ENCODE results near the gene PRR16.
"Not testable (repeated sequence)": the region's sequence is repeated elsewhere in the genome, so short reads cannot be mapped to it uniquely, and the experiment has no call there.

Gene PRR16

GRCh38 chr5:120655828-120656435 is 191.8 kb downstream of the PRR16 start:
- DNase-seq (ENCODE audit: low read depth): no peak

DNA sequence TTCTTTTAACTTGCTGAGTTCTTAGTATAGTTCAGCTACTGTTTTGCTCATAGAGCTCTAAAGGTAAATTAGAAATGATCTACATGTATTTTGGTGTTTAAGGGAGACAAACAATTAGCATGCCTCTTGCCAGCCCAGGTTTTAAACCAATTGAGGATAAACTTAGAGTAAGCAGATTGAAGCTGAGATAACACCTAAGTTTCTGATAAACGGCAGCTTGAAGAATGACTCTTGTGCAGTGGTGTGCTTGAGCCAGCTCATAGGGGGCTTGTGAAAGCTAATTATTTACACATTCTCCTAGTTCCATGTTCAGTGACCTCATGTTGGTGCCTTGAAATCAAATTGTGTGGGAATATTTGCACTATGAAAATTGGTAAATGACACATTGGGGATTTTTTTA is 193.0 kb downstream of the PRR16 start:
- no peak for DNase-seq (ENCODE audit: low read depth)

DNA sequence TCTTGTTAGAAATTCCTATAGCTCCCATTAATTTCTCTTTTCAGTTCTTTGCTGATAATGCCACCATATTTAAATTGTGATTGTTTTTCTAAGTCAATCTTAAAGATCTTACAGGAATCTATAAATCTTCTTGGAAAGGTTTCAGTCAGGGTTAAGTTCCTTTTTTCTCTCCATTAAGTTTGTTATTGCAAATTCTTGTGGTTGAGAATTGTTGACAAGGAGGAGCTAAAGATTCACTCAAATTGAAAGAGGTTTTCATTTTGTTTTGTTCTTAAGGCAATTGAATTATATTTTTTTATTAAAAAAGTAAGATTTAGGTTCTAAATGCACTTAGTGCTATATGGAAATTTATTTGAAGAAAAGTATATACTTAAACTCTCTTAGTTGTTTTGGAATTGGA is 213.4 kb downstream of the PRR16 start:
- DNase-seq (ENCODE audit: low read depth): no peak

DNA sequence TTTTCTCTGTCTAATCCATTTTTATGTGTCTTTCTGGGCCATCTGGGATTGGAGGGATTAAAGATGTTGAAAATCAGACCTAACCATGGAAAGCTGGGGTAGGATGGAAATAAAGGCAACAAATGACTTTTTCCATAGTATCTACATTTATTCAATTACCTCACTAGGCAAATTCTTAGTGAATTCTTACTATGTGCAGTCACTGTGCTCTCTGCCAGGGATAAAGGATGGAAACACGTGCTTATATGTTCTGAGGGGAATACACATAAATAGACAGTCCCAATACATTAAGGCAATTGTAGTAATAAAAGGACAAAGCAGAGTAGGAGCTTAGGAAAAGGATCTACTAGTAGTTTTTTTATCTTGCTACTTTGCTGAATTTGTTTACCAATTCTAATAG is 214.2 kb downstream of the PRR16 start:
- DNase-seq (ENCODE audit: low read depth): no peak

- no peak for DNase-seq (ENCODE audit: low read depth)
Observed at GRCh38 chr5:120682851-120683250, 218.8 kb downstream of the PRR16 start.

GRCh38 chr5:120683580-120683979 is 219.5 kb downstream of the PRR16 start:
- DNase-seq (ENCODE audit: low read depth): no peak

- DNase-seq (ENCODE audit: low read depth): no peak
Observed at GRCh38 chr5:120684213-120684612, 220.1 kb downstream of the PRR16 start.

- no peak for DNase-seq (ENCODE audit: low read depth)
Observed at GRCh38 chr5:120684749-120685415, 220.8 kb downstream of the PRR16 start.

GRCh38 chr5:120690621-120691407 is 226.7 kb downstream of the PRR16 start:
- no peak for DNase-seq (ENCODE audit: low read depth)

- DNase-seq (ENCODE audit: low read depth): no peak
Observed at GRCh38 chr5:120692325-120692724, 228.2 kb downstream of the PRR16 start.

- no peak for DNase-seq (ENCODE audit: low read depth)
Observed at GRCh38 chr5:120695368-120695880, 231.3 kb downstream of the PRR16 start.

DNA sequence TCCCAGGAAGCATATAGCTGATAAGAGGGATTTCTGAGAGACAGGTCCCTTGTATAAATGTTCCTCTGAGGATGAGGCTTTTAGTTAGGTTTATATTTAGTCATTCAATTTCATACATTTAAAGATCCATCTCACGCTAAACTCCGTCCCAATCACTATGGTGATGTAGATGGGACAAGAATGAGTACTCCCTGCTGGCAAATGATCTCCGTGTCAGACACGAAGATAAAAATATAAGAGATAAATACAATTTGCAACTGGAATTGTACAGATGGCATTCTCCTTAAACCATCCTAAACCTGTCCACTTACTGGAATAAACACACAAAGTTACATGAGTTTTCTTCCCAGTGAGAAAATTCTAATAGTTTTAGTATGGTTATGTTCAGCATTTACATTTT is 233.0 kb downstream of the PRR16 start:
- DNase-seq (ENCODE audit: low read depth): no peak

DNA sequence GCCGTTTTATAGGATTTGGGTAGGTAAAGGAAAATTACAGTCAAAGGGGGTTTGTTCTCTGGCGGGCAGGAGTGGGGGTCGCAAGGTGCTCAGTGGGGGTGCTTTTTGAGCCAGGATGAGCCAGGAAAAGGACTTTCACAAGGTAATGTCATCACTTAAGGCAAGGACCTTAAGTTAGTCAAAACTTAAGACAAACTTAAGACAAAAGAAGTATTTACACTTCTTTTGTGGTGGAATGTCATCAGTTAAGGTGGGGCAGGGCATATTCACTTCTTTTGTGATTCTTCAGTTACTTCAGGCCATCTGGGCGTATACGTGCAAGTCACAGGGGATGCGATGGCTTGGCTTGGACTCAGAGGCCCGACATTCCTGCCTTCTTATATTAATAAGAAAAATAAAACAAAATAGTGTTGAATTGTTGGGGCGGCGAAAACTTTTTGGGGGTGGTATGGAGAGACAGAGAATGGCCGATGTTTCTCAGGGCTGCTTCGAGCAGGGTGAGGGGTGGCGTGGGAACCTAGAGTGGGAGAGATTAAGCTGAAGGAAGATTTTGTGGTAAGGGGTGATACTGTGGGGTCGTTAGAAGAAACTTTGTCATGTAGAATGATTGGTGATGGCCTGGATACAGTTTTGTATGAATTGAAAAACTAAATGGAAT is 233.7 kb downstream of the PRR16 start:
- not testable (repeated sequence) for DNase-seq (ENCODE audit: low read depth)

GRCh38 chr5:120700653-120701052 is 236.6 kb downstream of the PRR16 start:
- DNase-seq (ENCODE audit: low read depth): not testable (repeated sequence)

GRCh38 chr5:120702817-120703538 is 238.9 kb downstream of the PRR16 start:
- not testable (repeated sequence) for DNase-seq (ENCODE audit: low read depth)

- no peak for DNase-seq (ENCODE audit: low read depth)
Observed at GRCh38 chr5:120703918-120704587, 240.0 kb downstream of the PRR16 start.

- DNase-seq (ENCODE audit: low read depth): no peak
Observed at GRCh38 chr5:120706877-120707276, 242.8 kb downstream of the PRR16 start.

DNA sequence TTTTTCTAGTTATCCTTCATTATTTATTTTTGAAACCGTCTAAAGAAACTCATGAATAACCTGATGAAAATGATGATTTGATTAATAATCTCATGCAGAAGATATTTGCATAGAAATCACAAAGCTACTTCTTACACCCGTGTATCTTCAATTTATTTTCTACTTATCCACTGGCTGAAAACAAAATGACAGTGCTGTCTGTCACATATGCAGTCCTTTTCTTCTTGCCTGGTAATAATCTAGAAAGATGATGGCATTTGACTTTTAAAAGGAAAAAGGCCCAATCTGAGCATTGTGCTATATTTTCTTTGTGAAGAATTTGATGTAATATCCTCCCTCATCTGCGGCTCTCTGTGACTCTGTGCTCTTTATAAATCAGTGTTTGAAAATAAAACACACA is 253.3 kb downstream of the PRR16 start:
- no peak for DNase-seq (ENCODE audit: low read depth)

DNA sequence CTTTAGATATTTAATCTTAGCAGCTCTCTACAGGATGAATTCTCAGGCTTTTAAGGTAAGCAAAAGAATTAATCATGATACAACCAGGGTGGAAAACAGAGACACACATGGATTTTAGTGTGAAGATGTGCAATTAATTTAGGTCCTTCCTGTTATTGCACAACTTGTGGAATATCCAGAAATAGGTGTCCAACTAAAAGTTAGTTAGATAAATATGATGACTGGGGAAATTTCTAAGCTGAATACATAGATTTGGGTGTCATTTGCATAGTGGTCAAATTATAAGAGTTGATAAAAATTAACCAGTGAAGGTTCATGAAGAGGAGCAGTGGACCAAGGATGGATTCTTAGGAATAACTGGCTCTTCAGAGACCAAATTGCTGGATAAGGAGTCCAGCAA is 266.1 kb downstream of the PRR16 start:
- DNase-seq (ENCODE audit: low read depth): no peak

GRCh38 chr5:120734033-120734432 is 269.9 kb downstream of the PRR16 start:
- no peak for DNase-seq (ENCODE audit: low read depth)

DNA sequence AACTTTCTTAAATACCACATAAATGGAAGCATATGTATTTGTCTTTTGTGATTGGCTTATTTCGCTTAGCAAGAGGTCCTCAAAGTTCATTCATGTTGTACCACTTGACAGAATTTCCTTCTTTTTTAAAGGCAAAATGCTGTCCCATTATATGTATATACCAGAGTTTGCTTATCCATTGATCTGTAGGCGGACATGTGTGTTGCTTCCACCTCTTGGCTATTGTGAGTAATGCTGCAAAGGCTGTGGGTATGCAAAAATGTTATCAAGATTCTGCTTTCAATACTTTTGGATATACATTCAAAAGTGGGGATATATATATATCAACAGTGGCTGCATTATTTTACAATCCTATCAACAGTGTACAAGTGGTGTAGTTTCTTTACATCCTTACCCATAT is 271.0 kb downstream of the PRR16 start:
- no peak for DNase-seq (ENCODE audit: low read depth)
